ENCODE data around the gene LYRM2. TPM values are rescaled to one million over a fixed set of nuclear protein-coding genes. Genes with fewer than 3 reads are reported as not detected.

The LYRM2 gene
- total RNA-seq, 1 donor from 2014 or later: 53.0 TPM

- Mint-ChIP-seq H3K36me3 (ENCODE audit: low read depth) (no peaks in the 10 kb centered on the region), H3K27me3 (ENCODE audit: low read depth) (no peaks in the 10 kb centered on the region), H3K4me1 (peaks cover 4% of the 10 kb centered on the region), H3K9me3 (peaks cover 2% of the 10 kb centered on the region), H3K27ac (ENCODE audit: unreplicated experiment) (no peak overlapping the region), H3K4me3 (no peak overlapping the region)
- TF ChIP-seq CTCF (conservative IDR thresholded peaks at IDR 0.05): no peak
- no peak for DNase-seq (ENCODE audit: low read depth, low spot score)
Observed at GRCh38 chr6:89574910-89575561, 63.5 kb downstream of the LYRM2 start.

DNA sequence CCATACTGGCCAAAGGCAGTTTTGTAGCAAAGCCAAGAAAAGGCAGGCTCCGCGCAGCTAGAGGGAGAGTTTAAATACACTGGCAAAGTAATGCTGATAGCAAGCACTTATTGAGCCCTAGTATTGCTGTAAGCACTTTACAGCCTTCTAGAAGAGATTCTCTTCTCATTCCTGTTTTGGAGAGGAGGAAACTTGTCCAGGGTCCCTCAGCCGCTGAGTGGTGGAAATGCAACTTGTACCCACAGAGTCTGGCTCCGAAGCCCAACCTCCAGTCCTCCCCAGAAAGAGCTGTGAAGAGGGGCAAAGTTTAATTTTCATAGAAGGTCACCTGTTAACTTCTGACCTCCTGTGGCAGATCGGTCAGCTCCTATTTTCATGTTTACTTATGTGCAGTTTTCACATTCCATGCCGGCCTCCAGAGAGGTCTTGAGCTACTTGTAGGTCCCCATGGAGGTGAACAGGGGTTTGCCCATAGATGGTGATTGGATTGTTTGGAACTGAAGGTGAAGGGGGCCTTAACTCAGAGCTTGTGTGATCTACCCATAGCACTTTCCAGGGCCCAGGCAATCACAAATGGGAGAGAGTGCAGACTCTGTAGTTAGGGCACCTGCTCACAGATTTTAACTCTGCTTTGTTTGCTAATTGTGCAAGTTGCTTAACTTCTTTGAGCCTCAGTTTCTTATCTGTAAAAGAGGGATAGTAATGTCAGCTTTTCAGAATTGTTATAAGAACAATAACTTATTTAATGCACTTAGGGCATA, 70.7 kb downstream of the LYRM2 start:
- Mint-ChIP-seq H3K27ac (ENCODE audit: unreplicated experiment) (peak overlapping the region; percentile 95), H3K9me3 (peaks cover 2% of the 10 kb centered on the region), H3K36me3 (ENCODE audit: low read depth) (no peaks in the 10 kb centered on the region), H3K4me1 (peaks cover 44% of the 10 kb centered on the region), H3K27me3 (ENCODE audit: low read depth) (peaks cover 25% of the 10 kb centered on the region), H3K4me3 (no peak overlapping the region)
- TF ChIP-seq CTCF (conservative IDR thresholded peaks at IDR 0.05): no peak
- no peak for DNase-seq (ENCODE audit: low read depth, low spot score)

- peak; percentile 40 for DNase-seq (ENCODE audit: low read depth, low spot score)
- H3K9me3 Mint-ChIP-seq: peaks cover 2% of the 10 kb centered on the region
- peaks cover 32% of the 10 kb centered on the region for H3K27me3 Mint-ChIP-seq (ENCODE audit: low read depth)
- TF ChIP-seq CTCF (conservative IDR thresholded peaks at IDR 0.05): no peak
- H3K36me3 Mint-ChIP-seq (ENCODE audit: low read depth): no peaks in the 10 kb centered on the region
- H3K4me1 Mint-ChIP-seq: peaks cover 52% of the 10 kb centered on the region
- peak overlapping the region; percentile 25 for H3K4me3 Mint-ChIP-seq
- peak overlapping the region; percentile 95 for H3K27ac Mint-ChIP-seq (ENCODE audit: unreplicated experiment)
Observed at GRCh38 chr6:89566930-89567629, 71.5 kb downstream of the LYRM2 start.

- Mint-ChIP-seq H3K4me1 (peaks cover 59% of the 10 kb centered on the region), H3K4me3 (no peak overlapping the region), H3K27ac (ENCODE audit: unreplicated experiment) (peak overlapping the region; percentile 95), H3K36me3 (ENCODE audit: low read depth) (no peaks in the 10 kb centered on the region), H3K27me3 (ENCODE audit: low read depth) (peaks cover 40% of the 10 kb centered on the region), H3K9me3 (peaks cover 2% of the 10 kb centered on the region)
- TF ChIP-seq CTCF (conservative IDR thresholded peaks at IDR 0.05): no peak
- no peak for DNase-seq (ENCODE audit: low read depth, low spot score)
Observed at GRCh38 chr6:89566008-89566800, 72.3 kb downstream of the LYRM2 start.
